ENCODE results near the gene SYNDIG1L. TPM values are rescaled to one million over a fixed set of nuclear protein-coding genes. Genes with fewer than 3 reads are reported as not detected.

Gene SYNDIG1L
- total RNA-seq, 3 donors from 2014 or later, result 0.14 to 0.22 TPM; not detected in 1

GRCh38 chr14:74356892-74357575 is 69.0 kb downstream of the SYNDIG1L start:
- no peak for DNase-seq
- intact Hi-C loops (cut with DNase I, micrococcal nuclease), result no loop called here
- ATAC-seq, result no peak
- no peaks in the 10 kb centered on the region for H3K4me1 ChIP-seq (ENCODE audit: low read depth)
- H3K9me3 ChIP-seq, result no peaks in the 10 kb centered on the region
- no peak for TF ChIP-seq CTCF (IDR thresholded peaks at IDR 0.05)
- no peak overlapping the region for H3K4me3 ChIP-seq
- no peaks in the 10 kb centered on the region for H3K36me3 ChIP-seq (ENCODE audit: low read depth)

Other genes starting within 250 kb of the SYNDIG1L start
- not detected for gene VSX2, start 186.8 kb downstream of the SYNDIG1L start, total RNA-seq
- gene ABCD4, start 123.3 kb downstream of the SYNDIG1L start, total RNA-seq, result 10 to 100 TPM; 41.9 to 71.3 (median 53.8) TPM
- gene VRTN, start 77.7 kb downstream of the SYNDIG1L start, total RNA-seq, result under 1 TPM in 1 of 3 donors, not detected in 2; 0.09 TPM
- 100 to 1,000 TPM; 150 to 212 (median 168) TPM for gene NPC2, start 67.1 kb upstream of the SYNDIG1L start, total RNA-seq
- 10 to 100 TPM; 22.4 to 36.1 (median 30.0) TPM for gene ISCA2, start 67.6 kb upstream of the SYNDIG1L start, total RNA-seq
- 10 to 100 TPM in 1 of 3 donors, 1 to 10 TPM in 2; 1.7 to 10.2 (median 3.0) TPM for gene LTBP2, start 186.0 kb upstream of the SYNDIG1L start, total RNA-seq